HUES6 (cell line): ENCODE results near the gene TMC1.

Source experiments
- H3K27ac ChIP-seq: 2 replicates; pipeline ENCODE4 v1.7.0; 2013; ENCODE audit warnings: low read depth, mild to moderate bottlenecking, low read length, inconsistent platforms
- H3K27me3 ChIP-seq: 2 replicates; pipeline ENCODE4 v1.6.1; 2013; ENCODE audit warnings: low read length; ENCODE audit not compliant: control insufficient read depth, insufficient read depth
- H3K36me3 ChIP-seq: 2 replicates; pipeline ENCODE4 v1.6.1; 2013; ENCODE audit warnings: low read length; ENCODE audit not compliant: control insufficient read depth, insufficient read depth
- H3K4me1 ChIP-seq: 2 replicates; pipeline ENCODE4 v1.6.1; 2013; ENCODE audit warnings: low read length; ENCODE audit not compliant: control insufficient read depth, insufficient read depth
- H3K4me3 ChIP-seq: 2 replicates; pipeline ENCODE4 v1.5.1; 2013; ENCODE audit warnings: low read depth, low read length
- H3K9ac ChIP-seq: one replicate; pipeline ENCODE4 v1.6.1; 2013; ENCODE audit warnings: mild to moderate bottlenecking, low read length
- H3K9me3 ChIP-seq: 2 replicates; pipeline ENCODE4 v1.6.1; 2013; ENCODE audit warnings: low read depth, low read length; ENCODE audit not compliant: control insufficient read depth, insufficient read depth

TMC1 gene

GRCh38 chr9:72871685-72872084 is 350.3 kb downstream of the TMC1 start:
- Histone ChIP-seq H3K9me3 (no peaks in the 10 kb centered on the region), H3K27ac (no peak overlapping the region), H3K36me3 (no peaks in the 10 kb centered on the region), H3K27me3 (no peaks in the 10 kb centered on the region), H3K4me1 (0 out of 2 replicates have a peak, but pooled peaks cover 3% of the 10 kb centered on the region), H3K4me3 (no peak overlapping the region), H3K9ac (no peak overlapping the region)

- H3K27ac ChIP-seq, result no peak overlapping the region
- H3K4me3 ChIP-seq, result no peak overlapping the region
- H3K27me3 ChIP-seq, result no peaks in the 10 kb centered on the region
- H3K36me3 ChIP-seq, result no peaks in the 10 kb centered on the region
- no peaks in the 10 kb centered on the region for H3K9me3 ChIP-seq
- 0 out of 2 replicates have a peak, but pooled peaks cover 3% of the 10 kb centered on the region for H3K4me1 ChIP-seq
- no peak overlapping the region for H3K9ac ChIP-seq
These were observed 351.3 kb downstream of the TMC1 start for GRCh38 chr9:72872718-72873117.

GRCh38 chr9:72873456-72873855 is 352.0 kb downstream of the TMC1 start:
- Histone ChIP-seq H3K4me3 (no peak overlapping the region), H3K27ac (no peak overlapping the region)

GRCh38 chr9:72874344-72874743 is 352.9 kb downstream of the TMC1 start:
- Histone ChIP-seq H3K27ac (no peak overlapping the region), H3K27me3 (no peaks in the 10 kb centered on the region), H3K9ac (no peak overlapping the region), H3K4me1 (0 out of 2 replicates have a peak, but pooled peaks cover 3% of the 10 kb centered on the region), H3K4me3 (no peak overlapping the region), H3K9me3 (no peaks in the 10 kb centered on the region), H3K36me3 (no peaks in the 10 kb centered on the region)

More at GRCh38 chr9:72873456-72873855, 352.0 kb downstream of the TMC1 start:
- H3K9me3 ChIP-seq, result no peaks in the 10 kb centered on the region
- H3K27me3 ChIP-seq, result no peaks in the 10 kb centered on the region
- H3K9ac ChIP-seq, result no peak overlapping the region
- H3K4me1 ChIP-seq, result 0 out of 2 replicates have a peak, but pooled peaks cover 3% of the 10 kb centered on the region
- no peaks in the 10 kb centered on the region for H3K36me3 ChIP-seq

- Histone ChIP-seq H3K9me3 (no peaks in the 10 kb centered on the region), H3K36me3 (no peaks in the 10 kb centered on the region), H3K9ac (no peak overlapping the region), H3K4me1 (0 out of 2 replicates have a peak, but pooled peaks cover 3% of the 10 kb centered on the region), H3K4me3 (no peak overlapping the region), H3K27ac (no peak overlapping the region), H3K27me3 (no peaks in the 10 kb centered on the region)
These were observed 353.8 kb downstream of the TMC1 start for GRCh38 chr9:72875221-72875620.

GRCh38 chr9:72880821-72881220 is 359.4 kb downstream of the TMC1 start:
- no peaks in the 10 kb centered on the region for H3K9me3 ChIP-seq
- H3K27me3 ChIP-seq, result no peaks in the 10 kb centered on the region
- no peak overlapping the region for H3K4me3 ChIP-seq
- H3K4me1 ChIP-seq, result no peaks in the 10 kb centered on the region
- no peak overlapping the region for H3K9ac ChIP-seq
- H3K27ac ChIP-seq, result no peak overlapping the region
- H3K36me3 ChIP-seq, result no peaks in the 10 kb centered on the region

- H3K9ac ChIP-seq, result no peak overlapping the region
- H3K27ac ChIP-seq, result no peak overlapping the region
- no peak overlapping the region for H3K4me3 ChIP-seq
- no peaks in the 10 kb centered on the region for H3K4me1 ChIP-seq
- H3K36me3 ChIP-seq, result no peaks in the 10 kb centered on the region
- H3K27me3 ChIP-seq, result no peaks in the 10 kb centered on the region
- H3K9me3 ChIP-seq, result peaks cover 10% of the 10 kb centered on the region
These were observed 360.8 kb downstream of the TMC1 start for GRCh38 chr9:72882117-72882775.

- no peaks in the 10 kb centered on the region for H3K36me3 ChIP-seq
- H3K9ac ChIP-seq, result no peak overlapping the region
- H3K4me3 ChIP-seq, result no peak overlapping the region
- H3K27ac ChIP-seq, result no peak overlapping the region
- H3K27me3 ChIP-seq, result no peaks in the 10 kb centered on the region
- peaks cover 14% of the 10 kb centered on the region for H3K9me3 ChIP-seq
- H3K4me1 ChIP-seq, result no peaks in the 10 kb centered on the region
These were observed 362.5 kb downstream of the TMC1 start for GRCh38 chr9:72883875-72884274.

- Histone ChIP-seq H3K4me1 (no peaks in the 10 kb centered on the region), H3K9me3 (peaks cover 14% of the 10 kb centered on the region), H3K36me3 (no peaks in the 10 kb centered on the region), H3K27ac (no peak overlapping the region), H3K27me3 (no peaks in the 10 kb centered on the region), H3K4me3 (no peak overlapping the region), H3K9ac (no peak overlapping the region)
These were observed 363.1 kb downstream of the TMC1 start for GRCh38 chr9:72884508-72884907.
